Liver (tissue), 3 donors: ENCODE data around the gene GPR152.
"Not testable (repeated sequence)": the region's sequence is repeated elsewhere in the genome, so short reads cannot be mapped to it uniquely, and the experiment has no call there.

Experiments used
- ATF3 ChIP-seq: IDR thresholded peaks from 2 replicates; pipeline ENCODE4 v1.6.1; 2016; ENCODE audit warnings: antibody characterized with exemption
- CTCF ChIP-seq: fragments of 150-350 bp; IDR thresholded peaks from 2 replicates; pipeline ENCODE4 v1.5.1; 2017; ENCODE audit warnings: improper control_type of control experiment, low read depth, low read length; ENCODE audit not compliant: missing input control
- FOXA2 ChIP-seq: IDR thresholded peaks from 2 replicates; pipeline ENCODE4 v1.6.1; 2016; ENCODE audit warnings: antibody characterized with exemption
- GABPA ChIP-seq, 2 donors: IDR thresholded peaks in 1 of 2; conservative IDR thresholded peaks in 1 of 2; 2 replicates each; pipeline ENCODE4 v1.6.1; 2016; ENCODE audit warnings: antibody characterized with exemption in 2 of 2, mild to moderate bottlenecking in 1 of 2, moderate library complexity in 1 of 2
- JUND ChIP-seq, 2 donors: IDR thresholded peaks; 2 replicates each; pipeline ENCODE4 v1.6.1; 2016; ENCODE audit warnings: antibody characterized with exemption in 2 of 2
- MAX ChIP-seq: IDR thresholded peaks from 2 replicates; pipeline ENCODE4 v1.6.1; 2016; ENCODE audit warnings: antibody characterized with exemption
- NR2F2 ChIP-seq: IDR thresholded peaks from 2 replicates; pipeline ENCODE4 v1.6.1; 2016; ENCODE audit warnings: antibody characterized with exemption
- RAD21 ChIP-seq, 2 donors: IDR thresholded peaks; 2 replicates each; pipeline ENCODE4 v1.6.1; 2016; ENCODE audit warnings: antibody characterized with exemption in 2 of 2, mild to moderate bottlenecking in 2 of 2
- RXRA ChIP-seq, 2 donors: IDR thresholded peaks; 2 replicates each; pipeline ENCODE4 v1.6.1; 2017 to 2018; ENCODE audit warnings: antibody characterized with exemption in 2 of 2, mild to moderate bottlenecking in 1 of 2
- SP1 ChIP-seq: IDR thresholded peaks from 2 replicates; pipeline ENCODE4 v1.6.1; 2018; ENCODE audit warnings: antibody characterized with exemption, mild to moderate bottlenecking
- TAF1 ChIP-seq: conservative IDR thresholded peaks from 2 replicates; pipeline ENCODE4 v1.6.1; 2016; ENCODE audit warnings: antibody characterized with exemption, mild to moderate bottlenecking
- donor health status: healthy.
- donor health status: healthy.

- TF ChIP-seq CTCF; ATF3; TAF1; FOXA2; SP1; NR2F2; GABPA (IDR thresholded peaks at IDR 0.05 in 1 of 2, conservative IDR thresholded peaks at IDR 0.05 in 1 of 2); JUND (IDR thresholded peaks at IDR 0.05); RAD21 (IDR thresholded peaks at IDR 0.05); MAX: not testable (repeated sequence)
- TF ChIP-seq RXRA (IDR thresholded peaks at IDR 0.05) = peak in 1 of 2 donors; percentile 18
Measured at GRCh38 chr11:67402192-67402839, 50.2 kb downstream of the GPR152 start.
